Colon (tissue), 2 donors: ENCODE measurements around the gene UROD.
"Not testable (repeated sequence)": the region's sequence is repeated elsewhere in the genome, so short reads cannot be mapped to it uniquely, and the experiment has no call there.

ENCODE experiments used
- FAIRE-seq: peaks from 2 replicates; lab custom pipeline; 2012; peaks lifted over from hg19 to GRCh38; lab: Jason Lieb, UNC
- donor health status: control.
- donor health status: control.

UROD gene

DNA sequence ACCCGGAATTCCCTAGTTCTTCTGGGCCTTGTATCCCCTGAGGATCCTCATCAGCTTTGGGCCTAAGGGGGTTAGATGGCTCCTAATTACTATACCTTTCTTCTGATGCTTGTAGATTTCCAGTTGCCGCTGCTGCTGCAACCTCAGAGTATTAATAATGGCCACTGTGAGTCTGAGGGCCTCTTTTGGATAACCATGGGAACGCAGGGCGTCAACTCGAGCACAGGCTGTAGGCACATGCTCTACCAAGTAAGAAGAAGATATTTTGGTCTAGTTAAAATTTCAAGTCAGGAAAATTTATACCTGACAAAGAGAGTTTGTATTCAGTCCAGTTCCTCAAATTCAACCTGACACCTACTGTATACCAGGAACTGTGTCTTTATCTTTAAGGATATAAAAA, 28.2 kb downstream of the UROD start:
- FAIRE-seq = no peak

DNA sequence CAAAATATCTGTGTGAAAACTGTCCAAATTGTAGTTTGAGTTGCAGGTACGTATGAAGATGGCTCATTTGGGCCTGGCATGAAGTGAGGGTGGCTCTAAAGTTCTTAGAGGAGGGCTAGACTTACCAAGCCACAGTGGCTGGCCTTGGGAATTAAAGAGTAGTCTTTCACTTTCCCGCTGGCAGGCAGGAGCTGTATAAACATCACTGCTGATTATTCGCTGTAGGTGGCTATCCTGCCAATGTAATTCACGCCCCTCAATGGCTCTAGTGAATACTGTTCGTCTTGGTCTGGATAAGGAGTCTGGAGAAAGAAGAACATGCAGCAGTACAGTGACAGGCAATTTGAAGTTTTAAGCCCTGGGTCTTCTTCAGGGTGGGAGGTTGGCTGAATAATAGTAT, 31.0 kb downstream of the UROD start:
- no peak for FAIRE-seq

DNA sequence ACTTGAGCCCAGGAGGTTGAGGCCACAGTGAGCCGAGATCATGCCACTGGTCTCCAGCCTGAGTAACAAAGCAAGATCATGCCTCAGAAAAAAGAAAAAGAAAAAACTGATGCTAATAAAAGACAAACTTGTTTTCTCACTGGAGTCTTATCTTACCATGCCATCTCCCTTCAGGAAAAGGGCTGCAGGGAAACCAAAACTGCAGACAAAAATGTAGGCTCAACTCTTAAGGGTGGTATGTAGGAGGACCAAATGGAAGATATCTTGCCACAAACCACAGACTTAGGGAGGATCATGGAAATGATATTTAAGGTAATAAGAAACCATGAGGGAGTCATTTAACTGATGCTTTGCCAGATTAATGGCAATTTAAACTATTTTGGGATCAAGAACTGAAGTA, 32.9 kb downstream of the UROD start:
- FAIRE-seq = no peak

DNA sequence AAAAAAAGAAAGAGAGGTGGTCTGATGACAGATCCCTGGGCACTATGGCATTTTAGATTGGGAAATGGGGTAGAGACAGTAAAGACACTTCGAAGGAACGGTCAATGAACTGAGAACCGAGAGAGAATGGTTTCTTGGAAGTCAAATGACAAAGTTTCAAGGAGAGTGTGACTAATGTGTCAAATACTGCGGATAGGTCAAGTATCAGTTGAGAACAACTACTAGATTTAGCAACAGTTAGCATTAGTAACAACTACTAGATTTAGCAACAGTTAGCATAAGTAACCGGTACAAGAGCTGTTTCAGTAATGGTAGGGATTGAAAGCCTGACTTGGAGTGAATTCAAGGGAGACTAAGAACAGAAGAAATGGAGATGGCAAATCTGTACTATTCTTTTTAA, 35.0 kb downstream of the UROD start:
- FAIRE-seq = no peak

DNA sequence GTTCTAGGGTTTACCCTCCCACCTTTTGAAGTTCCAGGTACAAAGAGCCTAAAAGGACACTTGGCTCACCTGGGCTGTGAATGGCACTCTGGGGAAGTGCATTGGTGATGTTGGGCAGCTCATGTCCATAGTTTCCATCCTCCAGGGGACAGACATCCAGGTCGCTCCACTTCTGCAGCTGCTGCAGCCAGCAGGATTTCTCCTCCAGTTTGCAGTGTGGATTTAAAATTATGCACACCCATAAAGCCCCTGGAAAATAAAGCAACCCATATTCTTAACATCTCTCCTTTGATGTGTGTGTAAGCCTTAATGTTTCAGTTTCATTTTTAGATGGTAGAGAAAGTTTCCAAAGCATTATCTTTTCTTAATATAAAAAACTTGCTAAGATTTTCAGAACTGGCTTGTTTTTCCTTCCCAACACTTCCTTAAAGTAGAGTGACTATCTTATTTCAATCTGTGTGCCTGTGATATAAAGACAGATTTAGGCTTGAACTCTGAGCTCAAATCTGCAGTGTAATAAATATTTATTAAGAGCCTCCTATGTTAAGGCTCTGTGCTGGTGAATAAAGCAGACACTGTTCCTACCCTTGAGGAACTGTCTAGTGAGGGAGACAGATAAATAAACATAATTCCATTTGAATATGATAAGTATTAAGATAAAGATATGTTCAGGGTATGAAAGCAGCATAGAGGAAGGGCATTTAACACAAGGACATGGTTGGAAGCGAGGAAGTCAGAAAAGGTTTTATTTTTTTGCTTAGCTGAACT, 39.1 kb downstream of the UROD start:
- FAIRE-seq = no peak

DNA sequence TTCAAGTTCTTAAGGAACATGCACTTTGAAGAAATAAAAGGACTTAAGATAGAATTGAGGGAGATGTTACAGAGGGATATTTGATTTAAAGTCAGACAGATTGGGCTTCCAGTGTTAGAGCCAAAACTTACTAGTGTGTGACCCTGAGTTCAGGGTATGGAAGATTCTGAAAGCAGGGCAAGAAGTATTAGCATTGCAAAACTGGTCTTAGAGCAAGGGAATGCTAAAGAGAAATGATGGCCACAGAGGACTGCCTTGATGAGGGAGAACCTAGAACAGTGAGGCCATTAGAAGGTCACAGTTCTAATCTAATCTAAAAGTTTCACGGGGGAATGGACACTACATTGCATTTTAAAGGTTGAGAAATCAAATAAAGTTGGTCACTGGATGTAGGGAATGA, 45.5 kb downstream of the UROD start:
- FAIRE-seq = no peak

DNA sequence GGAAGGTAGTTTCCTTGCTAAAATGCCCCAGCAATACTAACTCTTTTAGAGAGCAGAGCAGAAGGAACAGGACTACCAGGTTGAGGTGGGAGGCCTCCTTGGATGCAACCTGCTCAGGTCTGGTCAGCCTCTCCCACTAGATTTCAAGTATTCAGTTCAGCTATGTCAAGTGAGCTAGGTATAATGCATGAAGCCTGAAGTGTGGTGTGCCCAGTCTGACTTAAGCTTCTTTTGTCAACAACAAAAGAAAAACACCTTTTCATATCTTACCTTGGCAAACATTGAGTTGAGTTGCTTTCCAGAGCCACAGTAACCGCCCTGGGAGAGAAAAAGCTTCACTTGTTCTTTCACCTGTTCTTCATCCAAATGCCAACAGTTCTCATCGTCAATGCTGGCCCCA, 47.8 kb downstream of the UROD start:
- no peak for FAIRE-seq

DNA sequence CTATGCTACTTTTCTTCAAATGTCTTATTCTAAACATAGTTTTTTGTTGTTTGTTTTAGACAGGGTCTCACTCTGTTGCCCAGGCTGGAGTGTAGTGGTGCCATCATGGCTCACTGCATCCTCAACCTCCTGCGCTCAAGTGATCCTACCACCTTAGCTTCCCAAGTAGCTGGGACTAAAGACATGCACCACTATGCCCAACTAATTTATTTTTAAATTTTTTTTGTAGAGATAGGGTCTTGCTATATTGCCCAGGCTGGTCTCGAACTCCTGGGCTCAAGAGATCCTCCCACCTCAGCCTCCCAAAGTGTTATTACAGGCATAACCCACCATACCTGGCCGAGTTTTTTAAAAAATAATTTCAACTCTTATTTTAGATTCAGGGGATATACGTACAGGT, 50.4 kb downstream of the UROD start:
- not testable (repeated sequence) for FAIRE-seq

DNA sequence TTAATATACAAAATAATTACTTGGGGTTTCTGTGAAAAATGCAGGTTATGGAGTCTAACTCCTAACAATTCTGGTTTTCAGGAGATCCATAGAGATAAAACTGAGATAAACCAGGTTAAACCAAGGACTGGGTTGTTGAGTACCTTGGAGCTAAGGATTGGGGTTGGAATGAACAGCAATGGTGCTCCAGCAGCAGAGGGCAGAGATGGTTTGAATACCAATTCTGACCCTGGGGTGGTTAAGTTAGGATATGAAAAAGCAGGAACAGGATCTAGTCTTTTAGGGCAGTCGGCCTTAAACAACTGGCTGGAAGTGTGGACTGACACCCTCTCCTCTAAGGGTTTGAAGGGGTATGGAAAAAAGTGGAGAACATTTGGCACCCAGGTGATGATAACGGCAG, 53.0 kb downstream of the UROD start:
- FAIRE-seq = no peak
